Right lobe of liver (tissue), 4 donors: Measurements from ENCODE around the gene OR2T8.

ENCODE experiments used
- CTCF ChIP-seq, 4 donors: fragments of 200-600 bp in 3 of 4; fragments of 450-650 bp in 1 of 4; IDR thresholded peaks; one replicate each; pipeline versions ENCODE4 v1.5.1 to v1.8.0; 2016 to 2022; ENCODE audit warnings: antibody characterized with exemption in 4 of 4, mild to moderate bottlenecking in 2 of 4
- POLR2A ChIP-seq: fragments of 450-650 bp; IDR thresholded peaks from one replicate; pipeline ENCODE4 v1.6.1; 2017; ENCODE audit warnings: antibody characterized with exemption, mild to moderate bottlenecking
- donor health status: DM: no; HTN: no; CAD: no.
- donor health status: DM: no; HTN: no; CAD: no.
- donor health status: DM: no; HTN: yes; CAD: no.

GRCh38 chr1:247919952-247920351 is at the start of gene OR2T8:
- TF ChIP-seq CTCF (IDR thresholded peaks at IDR 0.05) (no peak), POLR2A (no peak)
